NCI-H1436 treated with DMSO at 0.1 percent for 48 hours (cell line): ENCODE data around the gene GALNT18.

Source experiments
- DNase-seq: peaks from one replicate; lab custom pipeline; 2025; lab: John Stamatoyannopoulos, UW

GALNT18 gene

GRCh38 chr11:11624204-11624603, 2.4 kb upstream of the GALNT18 start:
- DNase-seq = no peak

- DNase-seq = no peak
Measured at GRCh38 chr11:11622772-11623171, 967 bp upstream of the GALNT18 start.

- no peak for DNase-seq
Measured at GRCh38 chr11:11622340-11622706, 518 bp upstream of the GALNT18 start.

DNA sequence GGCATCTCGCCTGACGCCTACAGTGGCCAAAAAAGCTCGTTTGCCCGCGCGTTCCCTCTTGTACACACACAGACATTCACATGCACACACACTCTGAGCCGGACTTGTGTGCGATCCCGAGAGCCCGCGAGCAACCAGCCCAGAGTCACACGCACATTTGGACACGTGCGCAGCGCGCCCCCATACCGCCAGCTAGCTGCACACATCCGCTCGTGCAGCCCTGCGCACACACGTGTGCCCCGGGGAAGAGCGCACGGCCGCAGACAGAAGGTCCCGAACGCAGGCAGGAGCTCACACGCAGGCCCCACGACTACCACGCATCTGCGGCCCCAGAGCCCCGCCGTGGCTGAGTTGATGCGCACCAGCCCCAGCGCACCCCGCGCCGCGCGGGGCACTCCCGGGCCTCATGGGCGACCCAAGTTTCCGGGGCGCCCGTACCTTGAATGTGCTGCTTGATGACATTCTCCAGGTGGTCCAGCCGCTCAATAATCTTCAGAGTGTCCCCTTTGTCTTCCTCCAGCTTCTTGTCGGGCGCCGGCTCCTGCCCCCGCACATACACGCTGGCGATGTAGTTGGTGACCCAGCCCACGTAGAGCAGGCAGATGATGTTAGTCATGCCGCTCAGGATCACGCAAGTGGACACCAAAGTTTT, 758 bp downstream of the GALNT18 start:
- DNase-seq = no peak

- no peak for DNase-seq
Measured at GRCh38 chr11:11620173-11620920, 1.5 kb downstream of the GALNT18 start.

GRCh38 chr11:11618973-11619435, 2.8 kb downstream of the GALNT18 start:
- no peak for DNase-seq

- no peak for DNase-seq
Measured at GRCh38 chr11:11615086-11615485, 6.7 kb downstream of the GALNT18 start.

- no peak for DNase-seq
Measured at GRCh38 chr11:11612439-11612838, 9.4 kb downstream of the GALNT18 start.

GRCh38 chr11:11611381-11611780, 10.4 kb downstream of the GALNT18 start:
- no peak for DNase-seq

- DNase-seq = no peak
Measured at GRCh38 chr11:11608783-11609232, 13.0 kb downstream of the GALNT18 start.

DNA sequence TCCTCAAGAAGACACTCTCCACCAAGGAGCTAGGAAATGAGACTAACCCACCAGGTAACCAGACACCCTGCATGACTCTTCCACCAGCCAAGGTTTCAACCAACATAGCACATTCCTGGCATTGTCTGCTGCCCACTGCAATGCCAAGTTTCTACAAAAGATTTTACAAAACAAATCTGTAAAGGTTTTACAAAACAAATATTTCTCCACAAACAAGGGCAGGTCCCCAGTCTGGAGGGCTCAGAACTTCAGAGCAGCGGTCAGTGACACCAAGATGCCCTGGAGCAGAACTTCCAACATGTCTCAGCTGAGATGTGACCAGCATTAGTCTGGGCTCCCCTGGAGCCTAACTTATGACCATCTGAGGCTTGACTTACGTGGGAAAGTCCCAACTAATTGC, 14.0 kb downstream of the GALNT18 start:
- DNase-seq = no peak

GRCh38 chr11:11605821-11606450, 15.9 kb downstream of the GALNT18 start:
- no peak for DNase-seq

DNA sequence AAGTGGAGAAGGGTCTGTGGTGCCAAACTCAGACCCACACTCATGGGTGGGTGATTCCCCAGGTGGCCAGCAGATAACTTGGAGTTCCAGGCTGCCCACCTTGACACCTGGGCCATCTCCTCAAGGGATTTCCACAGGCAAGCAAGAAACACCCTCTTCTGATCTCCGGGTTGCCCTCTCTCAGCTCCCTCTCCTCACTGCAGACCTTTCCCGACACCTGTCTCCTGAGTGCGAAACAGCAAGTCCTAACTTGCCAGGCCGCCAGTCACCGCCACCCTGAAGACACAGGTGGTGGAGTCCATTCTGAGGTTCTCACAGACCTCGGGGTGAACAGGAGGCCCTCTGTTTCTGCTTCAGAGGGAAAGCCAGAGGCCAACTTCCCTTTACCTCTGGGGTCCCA, 16.6 kb downstream of the GALNT18 start:
- DNase-seq = no peak

GRCh38 chr11:11604370-11604990, 17.3 kb downstream of the GALNT18 start:
- DNase-seq = no peak

DNA sequence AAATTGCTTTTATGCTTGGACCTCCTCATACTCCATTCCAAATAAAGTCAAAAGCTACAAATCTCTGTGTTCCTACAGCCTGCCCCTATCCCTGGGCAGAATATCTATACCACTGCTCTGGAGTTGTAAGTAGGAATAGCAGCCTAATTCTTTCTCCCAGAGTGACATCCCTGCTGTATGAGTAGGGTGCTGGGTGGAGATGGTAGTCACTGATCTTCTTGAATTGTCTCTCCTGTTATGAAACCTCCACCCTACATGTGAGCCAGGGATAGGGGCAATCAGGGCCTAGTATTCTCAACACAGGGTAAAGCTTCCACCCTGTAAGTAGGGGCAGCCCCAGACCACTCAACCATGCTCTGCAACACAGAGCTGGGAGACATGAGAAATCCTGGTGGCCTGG, 19.8 kb downstream of the GALNT18 start:
- no peak for DNase-seq

DNA sequence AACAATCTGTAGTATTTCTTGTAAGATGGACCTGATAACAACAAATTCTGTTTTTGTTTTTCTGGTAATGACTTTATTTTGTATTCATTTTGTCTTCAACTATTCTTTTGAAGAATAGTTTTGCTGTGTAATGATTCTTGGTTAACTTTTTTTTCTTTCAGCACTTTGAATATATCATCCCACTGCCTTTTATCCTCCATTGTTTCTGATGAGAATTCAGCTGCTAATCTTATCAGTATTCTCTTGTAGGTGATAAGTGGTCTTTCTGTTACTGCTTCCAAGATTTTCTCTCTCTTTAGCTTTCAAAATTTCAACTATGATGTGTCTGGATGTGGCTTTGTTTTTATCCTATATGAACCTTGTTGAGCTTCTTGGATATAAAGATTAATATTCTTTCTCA, 21.5 kb downstream of the GALNT18 start:
- no peak for DNase-seq

- DNase-seq = no peak
Measured at GRCh38 chr11:11598243-11598642, 23.6 kb downstream of the GALNT18 start.

DNA sequence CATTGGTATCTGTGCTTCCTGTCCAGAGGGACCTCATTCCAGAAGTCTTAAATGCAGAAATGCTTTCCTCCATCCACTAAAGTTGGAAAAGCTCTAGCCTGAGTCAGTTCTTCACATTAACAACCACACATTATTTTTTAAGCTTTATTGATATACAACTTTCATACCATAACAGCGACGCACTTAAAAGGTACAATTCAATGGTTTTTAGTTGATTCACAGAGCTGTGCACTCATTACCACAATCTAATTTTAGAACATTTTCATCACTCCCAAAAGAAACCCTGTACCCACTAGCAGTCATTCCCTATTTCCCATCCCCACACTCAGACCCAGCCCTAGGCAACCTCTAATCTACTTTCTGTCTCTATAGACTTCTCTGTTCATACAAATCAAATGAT, 27.6 kb downstream of the GALNT18 start:
- DNase-seq = no peak

- DNase-seq = no peak
Measured at GRCh38 chr11:11592146-11592684, 29.6 kb downstream of the GALNT18 start.

GRCh38 chr11:11589437-11589836, 32.4 kb downstream of the GALNT18 start:
- DNase-seq = no peak

GRCh38 chr11:11588891-11589290, 32.9 kb downstream of the GALNT18 start:
- no peak for DNase-seq

- no peak for DNase-seq
Measured at GRCh38 chr11:11588243-11588642, 33.6 kb downstream of the GALNT18 start.
